Measurements from ENCODE around the gene USF2. TPM values are rescaled to one million over a fixed set of nuclear protein-coding genes. Genes with fewer than 3 reads are reported as not detected.

USF2 gene
- total and polyA plus RNA-seq, 2 of the 8 experiments (the other 6 are each of a cell fraction or from before 2014, with no cell fraction given), result 74.1 to 109 TPM

DNA sequence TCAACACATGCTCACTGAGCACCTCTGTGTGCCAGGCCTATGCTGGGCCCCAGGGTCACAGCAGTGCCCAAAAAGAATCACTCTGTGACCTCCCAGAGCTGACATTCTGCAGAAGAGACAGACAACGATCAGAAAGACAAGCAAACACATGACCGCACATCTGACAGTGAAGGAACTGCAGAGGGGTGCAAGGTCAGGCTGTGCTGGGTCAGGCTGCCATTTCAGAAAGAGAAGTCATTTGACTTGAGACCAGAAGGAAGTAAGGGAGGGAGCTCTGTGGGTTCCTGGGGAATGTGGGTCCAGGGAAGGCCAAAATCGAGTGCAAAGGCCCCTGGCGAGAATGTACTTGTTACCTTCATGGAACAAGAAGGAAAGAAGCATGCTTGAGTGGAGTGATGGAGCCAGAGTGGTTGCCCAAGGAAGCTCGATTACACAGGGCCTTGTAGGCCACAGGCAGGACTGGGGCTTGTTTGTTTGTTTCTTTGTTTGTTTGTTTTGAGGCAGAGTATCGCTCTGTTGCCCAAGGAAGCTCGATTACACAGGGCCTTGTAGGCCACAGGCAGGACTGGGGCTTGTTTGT, 48.8 kb downstream of the USF2 start (continued):
- TF ChIP-seq RAD21 (IDR thresholded peaks at IDR 0.05 in 1 of 2, conservative IDR thresholded peaks at IDR 0.05 in 1 of 2; ENCODE audit: low read depth in 2 of 2, low read length in 2 of 2), result no peak
- no peak for TF ChIP-seq RBBP5 (IDR thresholded peaks at IDR 0.05; ENCODE audit: borderline replicate concordance, low read depth, low read length)
- no peak for TF ChIP-seq SP1 (IDR thresholded peaks at IDR 0.05; ENCODE audit: low read depth, low read length)

All from H1 (cell line).